K562 (cell line): ENCODE data around the gene SEZ6. TPM values are rescaled to one million over a fixed set of nuclear protein-coding genes. Genes with fewer than 3 reads are reported as not detected.

Experiments
- ATAC-seq: fragments of 200-7000 bp; cut with Tn5 transposase; 3 replicates; pipeline ENCODE4 v1.9.1; 2020; ENCODE audit warnings: moderate library complexity
- BruUV-seq: library from RNA; stranded (reverse); fragments of 400-500 nt; replicated peaks from 2 replicates; lab custom pipeline; 2021; lab: Mats Ljungman, UMichigan
- CTCF ChIA-PET: fragments of 300-600 bp; formaldehyde crosslinking; extraction: SDS; loops from one replicate; lab custom pipeline; 2021; ENCODE audit warnings: low intra/inter-chr PET ratio; lab: Yijun Ruan, JAX
- POLR2A ChIA-PET: fragments of 300-600, 350-650 bp; sonication (Branson Sonifier 250); formaldehyde crosslinking; extraction: SDS; loops from one replicate; lab custom pipeline; 2021; ENCODE audit warnings: antibody characterized with exemption, inconsistent platforms; lab: Yijun Ruan, JAX
- DNase-seq, 4 experiments: peaks; one replicate each; pipeline versions ENCODE4 v3.0.0 to v3.0.0-alpha.2; 2011 to 2018; ENCODE audit warnings: low spot score in 3 of 4, mixed read lengths in 3 of 4; ENCODE audit errors: extremely low read depth in 1 of 4
- FAIRE-seq: peaks from 2 replicates; lab custom pipeline; 2011; peaks lifted over from hg19 to GRCh38; lab: Jason Lieb, UNC
- H2AFZ ChIP-seq: 2 replicates; pipeline ENCODE4 v1.6.0; 2011; ENCODE audit warnings: low read depth, low read length, control low read depth, inconsistent platforms
- H3K27ac ChIP-seq: fragments of 200-600 bp; 3 replicates; pipeline ENCODE4 v1.8.0; 2011; ENCODE audit warnings: low read depth, mild to moderate bottlenecking, control low read depth, inconsistent platforms, low read length, moderate library complexity, mixed read lengths; ENCODE audit errors: extremely low read depth
- H3K27me3 ChIP-seq, 2 experiments: fragments of 300-600 bp in 1 of 2; 2 replicates in 1 of 2; 3 replicates in 1 of 2; pipeline versions ENCODE4 v1.6.0 to v1.8.0; 2011; ENCODE audit warnings: inconsistent platforms in 2 of 2, low read length in 2 of 2, mild to moderate bottlenecking in 1 of 2, mixed read lengths in 1 of 2, moderate library complexity in 1 of 2; ENCODE audit not compliant: control insufficient read depth in 2 of 2, insufficient read depth in 2 of 2
- H3K36me3 ChIP-seq: fragments of 300-600 bp; 3 replicates; pipeline ENCODE4 v1.8.0; 2011; ENCODE audit warnings: mild to moderate bottlenecking, low read length, inconsistent platforms; ENCODE audit not compliant: control insufficient read depth, insufficient read depth
- H3K4me1 ChIP-seq, 2 experiments: fragments of 200-600 bp in 1 of 2; replicated peaks in 1 of 2; 2 replicates in 1 of 2; 3 replicates in 1 of 2; pipeline versions ENCODE4 v1.5.1 to v1.8.0; 2011; ENCODE audit warnings: inconsistent platforms in 2 of 2, low read length in 2 of 2, mild to moderate bottlenecking in 1 of 2, mixed read lengths in 1 of 2, moderate library complexity in 1 of 2; ENCODE audit not compliant: control insufficient read depth in 2 of 2, insufficient read depth in 2 of 2
- H3K4me2 ChIP-seq: 2 replicates; pipeline ENCODE4 v1.6.1; 2011; ENCODE audit warnings: low read length, control low read depth, inconsistent platforms, mixed read lengths; ENCODE audit not compliant: insufficient read depth
- H3K4me3 ChIP-seq: fragments of 200-600 bp; sonication (generic), shearing (Covaris generic); 2 replicates; pipeline ENCODE4 v1.5.1; 2016; ENCODE audit warnings: control low read depth, inconsistent platforms
- H3K79me2 ChIP-seq: fragments of 200-600 bp; 3 replicates; pipeline ENCODE4 v1.8.0; 2011; ENCODE audit warnings: low read length, inconsistent platforms; ENCODE audit not compliant: control insufficient read depth, insufficient read depth
- H3K9ac ChIP-seq, 2 experiments: 2 replicates each; pipeline versions ENCODE4 v1.6.0 to v1.6.1; 2011; ENCODE audit warnings: low read depth in 2 of 2, low read length in 2 of 2, control low read depth in 1 of 2, inconsistent platforms in 1 of 2, mild to moderate bottlenecking in 1 of 2, mixed read lengths in 1 of 2; ENCODE audit not compliant: insufficient read depth in 1 of 2
- H3K9me1 ChIP-seq: one replicate; pipeline ENCODE4 v1.6.0; 2011; ENCODE audit warnings: inconsistent platforms, mild to moderate bottlenecking, low read length, moderate library complexity; ENCODE audit not compliant: control insufficient read depth, insufficient read depth
- H3K9me3 ChIP-seq: replicated peaks from 2 replicates; pipeline ENCODE4 v1.5.1; 2011; ENCODE audit warnings: low read depth, low read length, inconsistent platforms; ENCODE audit not compliant: control insufficient read depth, insufficient read depth
- H4K20me1 ChIP-seq: replicated peaks from 2 replicates; pipeline ENCODE4 v1.6.1; 2011; ENCODE audit warnings: low read length, inconsistent platforms, mixed read lengths; ENCODE audit not compliant: control insufficient read depth, insufficient read depth
- CGGBP1 ChIP-seq: fragments of 250-450 bp; sonication (Bioruptor Pico); IDR thresholded peaks from 2 replicates; pipeline ENCODE4 v1.9.0; 2021; ENCODE audit warnings: mild to moderate bottlenecking
- CREB1 ChIP-seq, 2 experiments: sonication (generic) in 1 of 2; formaldehyde crosslinking in 1 of 2; IDR thresholded peaks; 2 replicates each; pipeline versions ENCODE4 v1.6.1 to v1.8.0; 2012 to 2022; ENCODE audit warnings: inconsistent platforms in 1 of 2, mild to moderate bottlenecking in 1 of 2, missing genetic modification reagents in 1 of 2, moderate library complexity in 1 of 2
- CREM ChIP-seq: IDR thresholded peaks from 2 replicates; pipeline ENCODE4 v1.6.1; 2014; ENCODE audit warnings: antibody characterized with exemption, low read depth
- E2F1 ChIP-seq: sonication (generic); formaldehyde crosslinking; IDR thresholded peaks from 2 replicates; pipeline ENCODE4 v1.8.1; 2023; ENCODE audit warnings: mild to moderate bottlenecking, missing genetic modification reagents, moderate library complexity
- E4F1 ChIP-seq: fragments of 250-450 bp; sonication (Bioruptor Pico); IDR thresholded peaks from 2 replicates; pipeline ENCODE4 v1.5.0; 2021; ENCODE audit warnings: mild to moderate bottlenecking, borderline replicate concordance
- NUFIP1 ChIP-seq: fragments of 450-650 bp; IDR thresholded peaks from 2 replicates; pipeline ENCODE4 v1.6.1; 2018; ENCODE audit not compliant: partially characterized antibody
- PHF21A ChIP-seq: fragments of 450-650 bp; IDR thresholded peaks from 2 replicates; pipeline ENCODE4 v1.6.1; 2017; ENCODE audit warnings: low read depth, borderline replicate concordance
- SRSF1 ChIP-seq: fragments of 200-400 bp; formaldehyde crosslinking; IDR thresholded peaks from 2 replicates; pipeline ENCODE4 v1.6.1; 2017; ENCODE audit warnings: mild to moderate bottlenecking, low read depth, low read length, moderate library complexity
- UBTF ChIP-seq, 2 experiments: IDR thresholded peaks; 2 replicates each; pipeline ENCODE4 v1.6.1; 2012; ENCODE audit warnings: improper control_type of control experiment in 2 of 2, low read depth in 2 of 2, low read length in 2 of 2, borderline replicate concordance in 1 of 2
- ZBTB49 ChIP-seq: sonication (generic); formaldehyde crosslinking; IDR thresholded peaks from 2 replicates; pipeline ENCODE4 v1.8.0; 2022; ENCODE audit warnings: missing genetic modification reagents, mild to moderate bottlenecking, borderline replicate concordance
- ZFX ChIP-seq: sonication (generic); formaldehyde crosslinking; IDR thresholded peaks from 2 replicates; pipeline ENCODE4 v1.8.0; 2022; ENCODE audit warnings: mild to moderate bottlenecking, missing genetic modification reagents, moderate library complexity
- WGBS: fragments of 100-300 bp; shearing (Covaris generic); methylation state at CpG from one replicate; pipeline ENCODE4 v1.1.6; 2016; ENCODE audit warnings: low coverage, mixed read lengths; ENCODE audit not compliant: insufficient coverage; ENCODE audit errors: missing lambda C conversion rate; 5-methylcytosine and 5-hydroxymethylcytosine counted together
- in situ Hi-C: fragments of 300-500 bp; cut with MboI; formaldehyde crosslinking; loops from 4 replicates; pipeline ENCODE4 v1.15.0; 2018; ENCODE audit warnings: inconsistent platforms, mixed read lengths
- intact Hi-C: fragments of 100-400 bp; cut with micrococcal nuclease; formaldehyde crosslinking; loops from 2 replicates; pipeline ENCODE4 v1.14.2; 2022
- polyA plus RNA-seq, 8 experiments: library from polyadenylated mRNA; depleted of rRNA in 4 of 8; stranded (reverse) in 5 of 8; unstranded in 3 of 8; fragments of >200 nt; fragmentation: Nextera tagmentation in 2 of 8; fragmentation: Illumina TruSeq in 1 of 8; extraction: Ambion mirVana in 2 of 8; extraction: Trizol in 1 of 8; gene quantifications; 2 replicates each; pipeline versions ENCODE4 v1.2.1 to v1.2.3, GENCODE V29; 2011 to 2014; ENCODE audit warnings: inconsistent platforms in 1 of 8, missing spikeins in 1 of 8
- total RNA-seq, 7 experiments: library from RNA; depleted of rRNA in 6 of 7; stranded (reverse); fragments of >200 nt in 6 of 7; fragmentation: Illumina TruSeq in 2 of 7; extraction: Trizol in 2 of 7; gene quantifications; 2 replicates each; pipeline versions ENCODE4 v1.2.1 to v1.2.3, GENCODE V29; 2011 to 2021; ENCODE audit warnings: low replicate concordance in 1 of 7

SEZ6 gene
- total and polyA plus RNA-seq, 9 of the 15 experiments (the other 6 are each of a cell fraction or from before 2014, with no cell fraction given), result not detected

- TF ChIP-seq ZBTB49 (no peak), PHF21A (no peak), CREB1 (IDR thresholded peaks at IDR 0.05) (no peak), CREB1 (CRISPR knock-in tag; IDR thresholded peaks at IDR 0.05) (no peak)
Measured at GRCh38 chr17:28942925-28943324, 62.9 kb downstream of the SEZ6 start (continued).

- Histone ChIP-seq H2AFZ (no peak overlapping the region), H3K9me3 (no peaks in the 10 kb centered on the region), H3K9ac (no peak overlapping the region), H3K36me3 (peaks cover 73% of the 10 kb centered on the region), H3K9me1 (no peaks in the 10 kb centered on the region), H3K27me3 (no peaks in the 10 kb centered on the region), H4K20me1 (peaks cover 6% of the 10 kb centered on the region; the same call in 1 of the 2 replicates), H3K4me3 (no peak overlapping the region), H3K4me2 (no peak overlapping the region), H3K79me2 (peaks cover 92% of the 10 kb centered on the region), H3K27ac (no peak overlapping the region), H3K4me1 (peaks cover 0 to 9% of the 10 kb centered on the region in 2 experiments; a peak in 3 of 5 replicates)
- no peak for ATAC-seq
- no peak for DNase-seq
- ChIA-PET CTCF (no interaction called here), POLR2A (interaction anchor here (0.7 to 2.7 kb wide), 3 partner anchors 11 to 364 kb away, joined by 3 to 13 read pairs (median 4); partner anchors contain the start of gene ALDOC)
- intact Hi-C loops, result no loop called here
- 100% methylated on average over 1 of the region's 1 CpG for WGBS
- FAIRE-seq, result no peak
- in situ Hi-C loops, result no loop called here
- no TSS peak for BruUV-seq
- TF ChIP-seq ZFX (CRISPR knock-in tag), result no peak
- TF ChIP-seq E4F1 (CRISPR knock-in tag), result no peak
- no peak for TF ChIP-seq NUFIP1
- TF ChIP-seq SRSF1, result no peak
- TF ChIP-seq CGGBP1, result no peak
- no peak for TF ChIP-seq CREM
- no peak for TF ChIP-seq UBTF (IDR thresholded peaks at IDR 0.05; ENCODE audit: borderline replicate concordance in 1 of 2, low read depth in 2 of 2, low read length in 2 of 2)
- no peak for TF ChIP-seq E2F1 (CRISPR knock-in tag)
Measured at GRCh38 chr17:28941251-28941650, 64.6 kb downstream of the SEZ6 start.
